HCT116 (cell line): Measurements from ENCODE around the gene MPHOSPH10. TPM values are rescaled to one million over a fixed set of nuclear protein-coding genes. Genes with fewer than 3 reads are reported as not detected.

Experiments used
- ATAC-seq: fragments of 200-7000 bp; cut with Tn5 transposase; 2 replicates; pipeline ENCODE4 v1.9.1; 2020; ENCODE audit warnings: mild to moderate bottlenecking, moderate library complexity
- BruUV-seq: library from RNA; stranded (reverse); fragments of 400-500 nt; replicated peaks from 2 replicates; lab custom pipeline; 2021; lab: Mats Ljungman, UMichigan
- CTCF ChIA-PET: fragments of 300-600 bp; sonication (Branson Sonifier 250); formaldehyde crosslinking; loops from one replicate; lab custom pipeline; 2021; ENCODE audit warnings: antibody characterized with exemption; lab: Charles Lee
- POLR2A ChIA-PET: fragments of 300-600, 350-600 bp; sonication (Branson Sonifier 250); formaldehyde crosslinking; loops from one replicate; lab custom pipeline; 2021; ENCODE audit warnings: antibody characterized with exemption; lab: Charles Lee
- RAD21 ChIA-PET, 2 experiments: fragments of 300-600 bp; sonication (Branson Sonifier 250); formaldehyde crosslinking; loops; one replicate each; lab custom pipeline; 2023; ENCODE audit warnings: low total read pairs in 2 of 2; ENCODE audit not compliant: uncharacterized antibody in 2 of 2, unreplicated experiment in 2 of 2, low non-redundant PET in 1 of 2; lab: Charles Lee
- DNase-seq: peaks from one replicate; pipeline ENCODE4 v3.0.0-alpha.2; 2010; ENCODE audit warnings: low read depth, low spot score
- H2AFZ ChIP-seq: fragments of 200-600 bp; shearing (Covaris generic), sonication (generic); 2 replicates; pipeline ENCODE4 v1.6.1; 2017; ENCODE audit warnings: low read depth, mixed run types, mixed read lengths, antibody characterized with exemption, low read length; ENCODE audit not compliant: poor library complexity, severe bottlenecking
- H3K27ac ChIP-seq: 2 replicates; pipeline ENCODE4 v1.5.1; 2012; ENCODE audit warnings: low read depth, low read length
- H3K27me3 ChIP-seq: fragments of 200-600 bp; sonication (generic); 2 replicates; pipeline ENCODE4 v1.6.1; 2016; ENCODE audit warnings: mixed run types, low read length, mixed read lengths; ENCODE audit not compliant: insufficient read depth
- H3K36me3 ChIP-seq, 2 experiments: fragments of 200-500 bp in 1 of 2; fragments of 200-600 bp in 1 of 2; sonication (Bioruptor generic) in 1 of 2; sonication (generic) in 1 of 2; 2 replicates each; pipeline versions ENCODE4 v1.5.1 to v1.6.1; 2014 to 2016; ENCODE audit warnings: low read length in 2 of 2, inconsistent platforms in 1 of 2, mixed read lengths in 1 of 2, mixed run types in 1 of 2; ENCODE audit not compliant: insufficient read depth in 2 of 2, control insufficient read depth in 1 of 2
- H3K4me1 ChIP-seq, 2 experiments: fragments of 200-600 bp in 1 of 2; sonication (generic) in 1 of 2; 2 replicates each; pipeline versions ENCODE4 v1.5.1 to v1.6.1; 2012 to 2017; ENCODE audit warnings: low read length in 2 of 2, inconsistent platforms in 1 of 2, mild to moderate bottlenecking in 1 of 2, mixed read lengths in 1 of 2, mixed run types in 1 of 2, moderate library complexity in 1 of 2; ENCODE audit not compliant: insufficient read depth in 2 of 2, control insufficient read depth in 1 of 2
- H3K4me2 ChIP-seq: fragments of 200-600 bp; sonication (generic); 2 replicates; pipeline ENCODE4 v1.6.1; 2017; ENCODE audit warnings: mixed run types, low read length, mixed read lengths
- H3K4me3 ChIP-seq, 2 experiments: fragments of 200-600 bp in 1 of 2; sonication (generic) in 1 of 2; replicated peaks in 1 of 2; 2 replicates each; pipeline ENCODE4 v1.5.1; 2011 to 2016; ENCODE audit warnings: low read length in 2 of 2, control low read depth in 1 of 2, low read depth in 1 of 2, mild to moderate bottlenecking in 1 of 2, mixed read lengths in 1 of 2, mixed run types in 1 of 2
- H3K79me2 ChIP-seq: fragments of 200-600 bp; sonication (generic); 2 replicates; pipeline ENCODE4 v1.6.1; 2017; ENCODE audit warnings: mild to moderate bottlenecking, mixed run types, low read length, moderate library complexity, mixed read lengths; ENCODE audit not compliant: insufficient read depth
- H3K9ac ChIP-seq: fragments of 200-600 bp; sonication (generic); 2 replicates; pipeline ENCODE4 v1.6.1; 2016; ENCODE audit warnings: low read length, mixed read lengths
- H3K9me2 ChIP-seq: fragments of 200-600 bp; sonication (generic), shearing (Covaris generic); 2 replicates; pipeline ENCODE4 v1.6.1; 2017; ENCODE audit warnings: mixed run types, mild to moderate bottlenecking, moderate library complexity; ENCODE audit not compliant: insufficient read depth
- H3K9me3 ChIP-seq, 2 experiments: fragments of 200-500 bp in 1 of 2; fragments of 200-600 bp in 1 of 2; sonication (Bioruptor generic) in 1 of 2; sonication (generic) in 1 of 2; 2 replicates each; pipeline ENCODE4 v1.6.1; 2014 to 2017; ENCODE audit warnings: low read length in 2 of 2, mixed read lengths in 2 of 2, inconsistent platforms in 1 of 2, low read depth in 1 of 2, mild to moderate bottlenecking in 1 of 2, mixed run types in 1 of 2, moderate library complexity in 1 of 2; ENCODE audit not compliant: control insufficient read depth in 1 of 2, insufficient read depth in 1 of 2
- H4K20me1 ChIP-seq: fragments of 200-600 bp; sonication (generic), shearing (Covaris generic); 2 replicates; pipeline ENCODE4 v1.6.1; 2017; ENCODE audit warnings: mixed run types, mild to moderate bottlenecking, moderate library complexity; ENCODE audit not compliant: insufficient read depth
- ATF3 ChIP-seq: IDR thresholded peaks from 2 replicates; pipeline ENCODE4 v1.6.1; 2012
- CBX3 ChIP-seq: IDR thresholded peaks from 2 replicates; pipeline ENCODE4 v1.6.1; 2012; ENCODE audit warnings: low read depth
- CTCF ChIP-seq, 3 experiments: fragments of 200-600 bp in 1 of 3; sonication (generic) in 1 of 3; IDR thresholded peaks in 2 of 3; conservative IDR thresholded peaks in 1 of 3; 2 replicates each; pipeline ENCODE4 v1.5.1; 2012 to 2017; ENCODE audit warnings: low read depth in 2 of 3, low read length in 2 of 3, antibody characterized with exemption in 1 of 3, borderline replicate concordance in 1 of 3, control low read depth in 1 of 3, mild to moderate bottlenecking in 1 of 3, mixed read lengths in 1 of 3, mixed run types in 1 of 3, moderate library complexity in 1 of 3; ENCODE audit not compliant: insufficient read depth in 1 of 3
- ELF1 ChIP-seq: IDR thresholded peaks from 2 replicates; pipeline ENCODE4 v1.6.1; 2012; ENCODE audit warnings: low read depth, borderline replicate concordance
- EZH2phosphoT487 ChIP-seq: fragments of 200-600 bp; IDR thresholded peaks from 2 replicates; pipeline ENCODE4 v1.6.1; 2018; ENCODE audit warnings: antibody characterized with exemption, borderline replicate concordance
- FOSL1 ChIP-seq: IDR thresholded peaks from 2 replicates; pipeline ENCODE4 v1.6.1; 2012; ENCODE audit warnings: low read depth
- JUND ChIP-seq: IDR thresholded peaks from 2 replicates; pipeline ENCODE4 v1.6.1; 2012
- MAX ChIP-seq: IDR thresholded peaks from 2 replicates; pipeline ENCODE4 v1.6.1; 2012
- POLR2A ChIP-seq: IDR thresholded peaks from 2 replicates; pipeline ENCODE4 v1.7.0; 2011; ENCODE audit warnings: borderline replicate concordance; ENCODE audit not compliant: insufficient read depth, insufficient read length; ENCODE audit errors: extremely low read depth
- REST ChIP-seq: IDR thresholded peaks from 2 replicates; pipeline ENCODE4 v1.6.1; 2012; ENCODE audit warnings: low read depth
- SIN3A ChIP-seq: IDR thresholded peaks from 2 replicates; pipeline ENCODE4 v1.6.1; 2012; ENCODE audit warnings: low read depth
- SP1 ChIP-seq: IDR thresholded peaks from 2 replicates; pipeline ENCODE4 v1.6.1; 2012; ENCODE audit warnings: low read depth
- SRF ChIP-seq: IDR thresholded peaks from 2 replicates; pipeline ENCODE4 v1.6.1; 2012; ENCODE audit warnings: low read depth
- intact Hi-C: fragments of 100-400 bp; cut with micrococcal nuclease; formaldehyde crosslinking; loops from 2 replicates; pipeline ENCODE4 v1.10.0; 2022
- total RNA-seq: library from RNA; stranded (reverse); gene quantifications from one replicate; pipeline ENCODE4 v1.2.1, GENCODE V29; 2021; ENCODE audit not compliant: unreplicated experiment

MPHOSPH10 gene
- total RNA-seq, 1 experiment from 2014 or later, result 36.7 TPM

- Histone ChIP-seq H3K9me3 (no peaks in the 10 kb centered on the region), H3K27me3 (no peaks in the 10 kb centered on the region), H4K20me1 (no peaks in the 10 kb centered on the region), H2AFZ (no peak overlapping the region), H3K4me3 (no peak overlapping the region), H3K4me2 (no peak overlapping the region)
- BruUV-seq, result no TSS peak
- TF ChIP-seq EZH2phosphoT487 (no peak), JUND (no peak)
- TF ChIP-seq, all 23 proteins: peak for 0
- ChIA-PET CTCF (no interaction called here), RAD21 (no interaction called here), POLR2A (no interaction called here)
- H3K27ac ChIP-seq, result no peak overlapping the region
- peaks cover 0 to 2% of the 10 kb centered on the region in 2 experiments; a peak in 1 of 4 replicates for H3K4me1 ChIP-seq
- no peaks in the 10 kb centered on the region for H3K9me2 ChIP-seq
- no peaks in the 10 kb centered on the region for H3K36me3 ChIP-seq
- H3K9ac ChIP-seq, result no peak overlapping the region
- intact Hi-C loops, result no loop called here
- DNase-seq, result no peak
- no peak for ATAC-seq
- no peaks in the 10 kb centered on the region for H3K79me2 ChIP-seq
Measured at GRCh38 chr2:71102981-71103681, 27.3 kb upstream of the MPHOSPH10 start.

GRCh38 chr2:71103809-71104208 lies 26.6 kb upstream of the MPHOSPH10 start:
- Histone ChIP-seq H3K4me1 (peaks cover 0 to 2% of the 10 kb centered on the region in 2 experiments; a peak in 1 of 4 replicates), H3K9ac (no peak overlapping the region), H3K9me3 (no peaks in the 10 kb centered on the region), H3K4me3 (no peak overlapping the region), H3K27ac (no peak overlapping the region), H3K4me2 (no peak overlapping the region), H3K79me2 (no peaks in the 10 kb centered on the region), H3K27me3 (no peaks in the 10 kb centered on the region), H3K9me2 (no peaks in the 10 kb centered on the region), H3K36me3 (no peaks in the 10 kb centered on the region), H4K20me1 (no peaks in the 10 kb centered on the region), H2AFZ (no peak overlapping the region)
- intact Hi-C loops, result no loop called here
- TF ChIP-seq SP1 (no peak), SRF (no peak), REST (no peak), CBX3 (no peak), POLR2A (no peak), MAX (no peak), FOSL1 (no peak), SIN3A (no peak), JUND (no peak), ATF3 (no peak), ELF1 (no peak), CTCF (IDR thresholded peaks at IDR 0.05 in 2 of 3, conservative IDR thresholded peaks at IDR 0.05 in 1 of 3; ENCODE audit: borderline replicate concordance in 1 of 3, insufficient read depth in 1 of 3, low read depth in 2 of 3, low read length in 2 of 3) (no peak)
- no peak for DNase-seq
- ATAC-seq, result no peak
- ChIA-PET POLR2A (no interaction called here), CTCF (no interaction called here), RAD21 (no interaction called here)
- no TSS peak for BruUV-seq
